ENCODE results near the gene CHSY1.

The CHSY1 gene

DNA sequence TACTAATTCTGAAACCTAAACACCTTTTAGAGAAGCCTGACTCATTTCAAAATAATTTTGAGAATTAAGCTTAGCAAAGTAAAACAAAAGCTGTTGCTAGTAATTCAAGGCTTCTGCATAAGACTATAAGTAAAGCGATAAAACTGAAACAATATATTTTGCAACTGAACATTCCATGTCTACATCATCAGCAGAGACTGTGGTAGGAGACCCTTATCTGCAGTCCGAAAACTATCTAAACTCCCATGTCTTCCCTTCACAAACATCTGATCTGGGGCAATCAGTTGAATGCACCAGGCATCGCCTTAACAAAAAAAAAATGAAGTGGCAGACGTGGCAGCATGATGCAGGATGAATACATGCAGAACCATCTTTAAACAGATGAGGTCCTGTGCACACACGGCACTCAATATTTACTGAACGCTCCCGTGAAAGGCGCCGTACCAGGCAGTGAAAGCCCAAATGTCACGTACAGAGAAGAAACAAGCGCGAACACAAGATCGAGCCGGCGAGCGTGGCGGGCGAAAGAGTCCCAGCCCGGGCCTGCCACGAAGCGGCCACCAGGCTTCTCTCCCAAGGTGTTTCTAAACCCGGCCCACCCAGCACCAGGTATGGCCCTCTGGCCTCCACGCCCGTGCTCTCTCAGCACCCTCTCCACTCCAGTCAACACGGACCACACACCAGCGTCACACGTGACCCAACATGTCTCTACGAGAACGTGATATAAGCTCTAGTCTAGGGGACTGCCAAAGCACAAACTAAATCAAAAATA is 63.0 kb downstream of the CHSY1 start:
- DNase-seq (ENCODE audit: low spot score), result no peak

DNA sequence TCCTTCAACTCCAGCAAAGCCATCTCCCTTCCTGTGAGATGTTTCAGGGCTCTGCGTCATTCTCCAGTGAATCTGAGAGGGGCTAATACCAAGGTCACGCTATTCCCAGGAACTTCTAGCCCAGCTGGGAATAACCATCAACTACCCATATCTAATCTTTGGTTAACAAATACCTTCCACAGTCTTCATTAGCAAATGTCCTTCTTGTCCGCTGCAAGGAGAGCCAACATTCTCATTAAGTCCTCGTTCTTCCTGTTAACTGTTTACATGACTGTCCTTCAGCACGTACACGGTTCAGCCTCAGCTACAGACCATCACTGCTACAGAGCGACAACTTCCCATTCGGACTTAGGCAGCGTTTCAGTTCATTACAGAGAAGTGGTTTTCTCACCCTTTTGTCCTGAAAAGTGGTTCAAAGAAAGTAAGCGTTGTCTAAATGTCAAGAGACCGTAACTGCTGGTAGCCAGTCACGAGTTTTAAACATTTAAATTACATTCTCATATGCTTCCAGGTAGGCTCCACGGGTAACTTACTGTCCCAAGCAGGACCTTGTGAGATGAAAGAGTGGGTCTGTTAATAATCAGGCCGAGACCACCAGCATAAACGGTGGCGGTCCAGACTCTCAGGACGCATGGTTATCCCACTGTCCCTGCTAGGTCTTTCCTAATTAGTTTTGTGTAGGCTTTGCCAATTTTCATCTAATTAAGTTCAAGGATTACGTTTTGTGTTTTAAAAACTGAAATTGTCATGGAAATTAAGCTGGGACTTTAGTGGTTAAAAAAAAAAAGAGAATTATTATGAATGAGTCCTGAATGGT is 63.8 kb downstream of the CHSY1 start:
- DNase-seq (ENCODE audit: low spot score), result no peak

DNA sequence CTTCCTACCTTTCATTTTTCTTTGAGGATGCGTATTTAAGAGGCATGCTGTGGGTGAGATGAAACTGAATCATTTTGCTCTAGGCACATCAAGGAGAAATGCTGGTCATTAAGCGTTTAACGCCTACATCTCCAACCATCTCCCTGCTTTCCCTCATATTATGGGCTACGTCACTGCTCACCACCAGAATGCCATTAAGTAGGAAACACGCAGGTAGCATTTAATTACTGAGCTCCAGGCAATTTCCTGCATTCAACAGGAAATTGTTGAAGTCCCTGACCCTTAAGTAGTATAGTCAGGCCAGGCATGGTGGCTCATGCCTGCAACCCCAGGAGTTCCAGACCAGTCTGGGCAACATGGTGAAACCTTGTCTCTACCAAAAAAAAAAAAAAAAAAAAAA is 66.1 kb downstream of the CHSY1 start:
- no peak for DNase-seq (ENCODE audit: low spot score)

DNA sequence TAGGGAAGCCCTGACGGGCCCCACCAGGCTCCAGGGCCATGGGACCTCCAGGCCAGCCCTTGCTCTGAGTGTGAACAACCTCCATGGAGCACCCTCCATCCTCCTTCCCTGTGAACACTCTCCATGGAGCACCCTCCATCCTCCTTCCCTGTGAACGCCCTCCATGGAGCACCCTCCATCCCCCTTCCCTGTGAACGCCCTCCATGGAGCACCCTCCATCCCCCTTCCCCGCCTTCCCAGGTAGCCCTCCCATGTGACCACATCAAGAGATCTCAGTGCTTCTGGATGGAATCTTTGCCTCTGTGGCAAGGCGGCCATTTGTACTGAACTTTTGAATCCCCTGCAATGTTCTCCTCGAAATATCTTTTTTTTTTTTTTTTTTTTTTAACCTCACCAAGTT is 66.5 kb downstream of the CHSY1 start:
- no peak for DNase-seq (ENCODE audit: low spot score)

DNA sequence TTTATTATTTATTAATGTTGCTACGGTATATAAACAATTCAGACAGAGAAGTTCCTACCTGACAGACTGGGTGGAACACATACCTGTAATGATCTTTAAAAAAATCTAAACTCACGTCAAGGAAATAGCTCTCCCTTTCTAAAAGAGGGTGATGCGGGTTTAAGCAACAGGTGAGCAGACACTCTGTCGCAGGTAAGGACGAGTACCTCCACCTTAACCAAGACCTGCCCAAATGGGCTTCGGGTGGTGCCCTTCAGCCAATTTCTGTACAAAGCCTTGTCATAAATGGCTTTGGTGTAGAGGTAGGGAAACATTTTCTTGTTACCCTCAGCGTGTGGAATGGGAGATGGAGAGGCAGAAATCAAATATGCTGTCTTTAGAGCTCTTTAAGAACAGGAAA is 67.0 kb downstream of the CHSY1 start:
- DNase-seq (ENCODE audit: low spot score), result no peak

DNA sequence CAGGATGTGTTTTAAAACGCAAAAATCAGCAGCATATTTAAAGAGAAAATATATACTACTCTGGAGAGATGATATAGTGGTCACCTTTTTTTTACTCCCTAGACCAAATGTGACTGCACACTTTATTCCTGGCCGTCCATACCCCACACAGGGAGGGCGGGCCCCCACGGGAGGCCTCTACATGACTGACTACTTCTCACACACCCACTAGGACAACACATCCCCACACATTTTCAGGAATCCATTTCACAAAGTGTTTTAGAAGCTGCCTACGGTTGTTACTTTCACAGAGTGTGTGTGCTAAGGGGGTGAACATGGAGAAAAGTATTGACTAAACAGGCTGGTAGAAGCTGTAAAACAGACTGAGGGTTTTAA is 67.9 kb downstream of the CHSY1 start:
- DNase-seq (ENCODE audit: low spot score), result no peak

DNA sequence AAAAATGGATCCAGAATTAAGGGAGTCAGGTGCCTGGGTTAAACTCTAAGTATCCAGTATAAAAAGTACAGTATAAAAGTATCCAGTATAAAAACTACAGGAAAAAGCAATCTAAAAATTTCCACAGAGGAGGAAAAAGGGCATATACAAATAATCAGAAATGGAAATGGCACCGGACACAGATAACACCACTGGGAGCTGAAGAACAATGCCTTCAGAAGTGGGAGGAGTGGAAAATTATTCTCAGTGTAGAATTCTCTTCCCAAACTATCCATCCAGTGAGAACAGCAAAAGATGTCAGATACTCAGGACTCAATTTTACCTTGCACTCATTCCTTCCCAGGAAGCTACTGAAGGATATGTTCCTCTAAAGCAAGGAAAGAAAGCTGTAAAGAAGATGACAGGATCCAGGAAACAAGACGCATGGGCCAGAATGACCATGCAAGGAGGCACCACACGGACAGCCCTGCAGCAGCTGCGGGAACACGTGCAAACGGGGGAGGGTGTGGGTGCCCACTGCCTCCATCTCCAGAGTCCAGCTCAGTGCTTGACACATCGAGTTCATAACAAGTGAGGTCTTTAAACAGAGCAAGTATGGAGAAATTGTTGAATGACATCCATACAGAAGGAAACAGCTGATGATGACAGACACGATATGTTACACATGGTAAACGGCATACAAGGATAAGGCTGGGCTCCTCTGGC is 68.5 kb downstream of the CHSY1 start:
- DNase-seq (ENCODE audit: low spot score), result no peak

DNA sequence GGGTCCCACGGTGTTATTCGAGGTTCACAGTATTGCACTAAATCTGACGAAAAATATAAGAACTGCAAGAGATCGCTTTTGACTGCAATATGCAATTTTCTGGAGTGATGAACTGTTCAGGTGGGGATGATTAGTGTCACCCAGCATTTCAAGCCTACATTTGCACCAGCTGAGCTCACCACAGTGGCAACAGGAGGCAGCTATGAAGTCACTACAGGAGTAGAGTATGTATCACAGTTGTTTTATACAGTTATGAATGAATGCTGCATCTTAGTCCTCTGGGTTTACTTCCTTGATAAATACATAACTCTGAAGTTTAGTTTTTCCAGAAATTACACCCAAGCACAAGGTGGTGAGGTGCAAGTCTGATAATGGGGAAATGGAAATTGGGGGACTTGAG is 69.6 kb downstream of the CHSY1 start:
- DNase-seq (ENCODE audit: low spot score), result no peak

DNA sequence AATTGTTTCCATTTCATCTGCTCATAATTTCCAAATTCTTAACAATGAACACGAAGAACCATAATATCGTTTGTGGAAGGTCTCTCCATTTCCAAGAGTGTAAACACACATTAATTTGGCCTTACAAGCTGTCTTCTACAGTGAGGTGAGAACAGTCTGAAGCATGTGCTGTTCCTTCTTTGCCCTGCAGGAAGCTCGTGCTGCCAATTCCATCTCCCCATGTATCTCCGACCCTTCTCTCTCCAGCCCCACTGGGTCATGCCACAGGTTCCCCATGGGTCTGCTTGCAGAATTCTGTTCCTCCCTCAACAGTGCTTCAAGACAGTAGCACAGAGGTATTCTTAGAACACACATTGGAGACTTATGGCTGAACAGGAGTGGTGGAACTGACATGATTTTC is 70.5 kb downstream of the CHSY1 start:
- DNase-seq (ENCODE audit: low spot score), result no peak

DNA sequence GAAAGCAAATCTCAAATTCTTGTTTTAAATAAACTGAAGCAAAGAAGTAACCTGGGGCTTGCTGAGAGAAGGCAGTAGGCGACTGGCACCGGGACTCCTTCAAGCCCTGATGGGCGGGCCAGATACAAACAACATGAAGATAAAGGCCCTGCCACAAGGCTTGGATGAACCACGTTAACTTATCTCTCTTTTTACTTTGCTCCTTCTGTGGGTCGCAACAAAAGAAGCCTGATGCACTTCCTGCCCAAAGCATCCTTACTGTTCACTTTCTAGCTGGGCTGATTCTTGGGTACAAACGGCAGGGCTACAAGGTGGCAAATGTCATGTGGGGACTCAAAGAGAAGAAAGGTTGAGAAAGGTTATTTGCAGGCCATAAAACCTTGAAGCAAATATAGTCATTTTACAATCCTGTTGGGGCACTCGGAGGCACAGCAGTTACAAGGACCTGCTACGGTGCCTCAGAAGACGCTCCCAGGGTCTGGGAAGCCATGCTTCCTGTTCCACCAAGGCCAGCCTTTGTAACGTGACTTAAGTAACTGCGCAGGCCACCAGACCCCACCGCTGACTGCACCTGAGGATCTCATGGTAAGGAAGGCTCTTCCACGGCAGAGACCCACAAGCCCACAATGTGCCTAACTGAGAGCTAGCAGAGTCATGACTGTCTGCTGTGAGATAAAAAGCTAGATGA is 71.1 kb downstream of the CHSY1 start:
- DNase-seq (ENCODE audit: low spot score), result no peak

DNA sequence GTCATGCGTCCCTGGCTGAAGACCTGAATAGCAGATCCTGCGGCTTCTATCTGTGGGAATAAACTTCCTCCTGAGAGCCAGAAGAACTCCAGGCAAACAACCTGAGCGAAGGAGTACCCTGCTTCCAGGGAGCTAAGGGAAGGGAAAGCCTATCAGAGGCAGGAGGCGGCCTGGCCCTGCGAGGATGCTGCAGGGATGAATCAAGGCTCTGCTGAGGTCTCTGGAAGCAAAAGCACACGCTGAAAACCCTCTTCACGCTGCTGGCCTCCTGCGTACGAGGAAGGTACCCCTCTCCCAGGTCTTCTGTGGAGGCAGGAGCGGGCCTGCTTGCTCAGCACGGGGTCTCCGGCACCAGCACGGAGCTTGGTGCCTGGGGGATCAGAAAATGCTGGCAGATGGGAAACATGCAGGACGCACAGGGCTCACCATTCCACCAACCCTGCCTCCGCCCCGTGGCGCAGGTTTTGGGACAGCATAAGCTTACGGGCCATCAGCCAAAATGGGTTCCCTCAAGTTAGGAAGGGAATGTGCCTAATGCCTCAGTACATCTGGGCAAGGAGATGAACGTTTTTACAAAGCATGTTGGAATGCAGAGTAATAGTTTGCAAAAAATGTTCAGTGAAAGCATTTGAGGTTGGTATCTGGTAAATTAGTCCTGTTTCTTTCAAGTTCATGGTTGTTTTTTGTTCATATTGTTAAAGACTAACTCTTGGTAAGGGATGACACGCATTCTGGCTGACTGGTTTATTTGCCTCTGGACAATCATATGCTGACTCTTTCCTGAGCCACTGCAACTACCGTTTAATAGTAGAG is 72.3 kb downstream of the CHSY1 start:
- no peak for DNase-seq (ENCODE audit: low spot score)

DNA sequence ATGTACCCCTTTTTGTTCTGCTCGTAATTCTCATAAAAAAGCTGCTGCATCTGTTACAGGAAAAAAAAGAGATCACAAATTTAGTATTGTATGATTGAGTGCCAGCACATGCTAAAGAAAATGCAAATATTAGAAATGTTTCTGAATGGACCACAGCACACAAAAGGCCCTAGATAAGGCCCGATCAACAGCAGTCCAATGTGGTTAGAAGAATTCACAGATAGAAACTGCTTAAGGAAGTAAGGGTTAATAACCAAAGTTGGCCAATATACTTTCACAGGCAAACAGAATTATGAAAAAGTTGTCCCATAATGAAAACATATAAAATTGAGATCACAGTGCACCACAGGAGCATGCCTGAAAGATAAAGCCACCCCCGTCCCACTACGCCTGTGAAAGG is 72.9 kb downstream of the CHSY1 start:
- no peak for DNase-seq (ENCODE audit: low spot score)

DNA sequence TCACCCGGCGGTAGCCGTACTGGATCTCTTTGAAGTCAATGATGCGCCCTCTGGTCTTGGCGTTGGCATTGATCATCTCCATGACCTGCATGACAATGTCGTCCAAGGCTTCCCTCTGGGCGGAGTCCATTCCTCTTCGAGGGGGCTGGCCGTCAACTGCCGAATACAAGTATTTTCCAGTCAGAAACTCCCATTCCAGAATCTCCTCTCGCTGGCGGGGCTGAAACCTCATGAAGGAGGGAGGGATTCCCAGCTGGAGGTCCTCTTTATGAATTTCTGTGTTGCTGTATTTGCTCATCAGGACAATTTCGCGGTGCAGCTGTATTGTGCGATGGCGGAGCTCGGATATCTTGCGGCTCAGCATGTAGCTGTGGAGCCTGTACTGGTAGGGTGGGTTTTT is 73.4 kb downstream of the CHSY1 start:
- DNase-seq (ENCODE audit: low spot score), result no peak

DNA sequence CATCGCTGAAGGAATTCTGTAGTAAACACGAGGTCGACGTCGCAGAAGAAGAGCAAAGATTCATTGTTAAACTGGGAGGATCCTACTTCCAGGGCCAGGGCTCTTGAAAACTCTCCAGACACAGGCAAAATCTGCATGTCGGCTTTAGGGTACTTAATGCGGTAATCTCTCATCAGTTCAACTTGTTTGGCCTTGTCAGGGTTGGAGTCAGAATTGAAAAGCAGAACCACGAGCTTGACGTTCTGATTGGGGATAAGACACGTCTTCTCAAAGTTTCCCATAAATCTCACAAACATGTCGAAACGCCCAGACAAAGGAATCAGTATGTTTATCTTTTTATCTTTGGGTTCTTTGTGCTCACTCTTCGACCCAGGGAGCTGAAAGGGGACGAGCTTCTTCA is 74.0 kb downstream of the CHSY1 start:
- no peak for DNase-seq (ENCODE audit: low spot score)

DNA sequence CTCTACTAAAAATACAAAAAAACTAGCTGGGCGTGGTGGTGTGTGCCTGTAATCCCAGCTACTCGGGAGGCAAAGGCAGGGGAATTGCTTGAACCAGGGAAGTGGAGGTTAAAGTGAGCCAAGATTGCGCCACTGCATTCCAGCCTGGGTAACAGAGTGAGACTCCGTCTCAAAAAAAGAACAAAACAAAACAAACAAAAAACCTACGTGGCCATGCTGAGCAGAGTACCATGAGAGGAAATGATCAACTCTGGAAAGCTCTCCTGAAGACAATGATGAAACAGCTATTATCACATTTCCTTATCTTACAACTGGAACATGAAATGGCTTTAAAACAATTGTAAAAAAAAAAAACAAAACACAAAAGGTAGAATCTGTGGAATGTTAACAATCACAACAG is 75.2 kb downstream of the CHSY1 start:
- DNase-seq (ENCODE audit: low spot score), result no peak

DNA sequence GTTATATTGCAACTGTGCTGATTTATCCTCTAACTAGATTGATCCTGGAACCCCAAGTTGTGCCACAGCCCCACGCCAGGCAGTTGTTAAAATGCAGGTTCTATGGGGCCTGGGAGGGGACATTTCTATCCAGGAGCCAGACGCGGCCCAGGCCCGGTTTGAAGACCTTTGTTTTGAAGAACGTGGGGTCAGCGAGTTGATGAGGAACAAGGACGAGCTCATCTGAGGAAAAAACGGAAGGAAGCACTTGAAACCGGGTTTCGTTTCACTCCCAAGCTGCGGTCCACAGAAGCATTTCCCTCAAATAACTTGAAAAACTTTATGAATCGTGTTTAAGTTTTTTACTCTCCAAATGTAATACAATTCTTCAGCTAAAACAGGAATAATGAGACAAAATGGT is 76.4 kb downstream of the CHSY1 start:
- no peak for DNase-seq (ENCODE audit: low spot score)

DNA sequence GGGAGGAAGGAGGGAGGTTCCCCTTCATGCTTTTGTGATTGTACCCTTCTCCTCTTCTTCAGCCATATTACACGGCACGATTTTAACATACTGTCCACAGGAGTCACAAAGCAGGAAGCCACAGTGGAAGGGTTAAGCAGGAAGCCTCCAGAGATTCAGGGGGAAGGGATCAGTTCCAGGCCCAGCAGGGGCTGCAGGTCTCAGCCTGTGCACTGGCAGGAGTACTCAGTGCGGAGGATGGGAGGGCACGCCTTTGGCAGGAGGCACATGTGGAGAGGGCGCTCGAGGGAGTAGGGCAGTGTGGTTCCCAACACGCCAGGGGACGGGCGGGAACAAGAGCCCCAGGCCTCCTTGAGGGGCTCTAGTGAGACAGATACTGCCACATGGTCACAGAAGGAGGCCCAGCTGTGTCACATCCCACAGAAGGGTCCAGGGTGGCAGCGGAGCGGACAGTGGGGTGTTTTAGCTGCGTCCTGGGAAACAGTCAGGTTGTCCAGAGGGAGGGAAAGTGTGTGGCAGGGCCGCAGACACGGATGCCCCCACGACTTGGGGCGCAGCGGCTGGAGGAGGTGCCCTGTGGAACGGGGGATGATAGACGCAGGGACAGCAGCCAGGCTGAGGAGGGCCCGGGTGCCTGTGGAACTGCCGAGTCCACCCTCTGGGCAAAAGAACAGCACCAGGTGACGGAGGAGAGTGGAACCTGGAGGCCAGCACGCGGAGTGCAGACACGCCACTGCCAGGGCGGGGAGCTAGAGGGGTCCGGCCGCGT is 77.5 kb downstream of the CHSY1 start:
- DNase-seq (ENCODE audit: low spot score), result no peak

DNA sequence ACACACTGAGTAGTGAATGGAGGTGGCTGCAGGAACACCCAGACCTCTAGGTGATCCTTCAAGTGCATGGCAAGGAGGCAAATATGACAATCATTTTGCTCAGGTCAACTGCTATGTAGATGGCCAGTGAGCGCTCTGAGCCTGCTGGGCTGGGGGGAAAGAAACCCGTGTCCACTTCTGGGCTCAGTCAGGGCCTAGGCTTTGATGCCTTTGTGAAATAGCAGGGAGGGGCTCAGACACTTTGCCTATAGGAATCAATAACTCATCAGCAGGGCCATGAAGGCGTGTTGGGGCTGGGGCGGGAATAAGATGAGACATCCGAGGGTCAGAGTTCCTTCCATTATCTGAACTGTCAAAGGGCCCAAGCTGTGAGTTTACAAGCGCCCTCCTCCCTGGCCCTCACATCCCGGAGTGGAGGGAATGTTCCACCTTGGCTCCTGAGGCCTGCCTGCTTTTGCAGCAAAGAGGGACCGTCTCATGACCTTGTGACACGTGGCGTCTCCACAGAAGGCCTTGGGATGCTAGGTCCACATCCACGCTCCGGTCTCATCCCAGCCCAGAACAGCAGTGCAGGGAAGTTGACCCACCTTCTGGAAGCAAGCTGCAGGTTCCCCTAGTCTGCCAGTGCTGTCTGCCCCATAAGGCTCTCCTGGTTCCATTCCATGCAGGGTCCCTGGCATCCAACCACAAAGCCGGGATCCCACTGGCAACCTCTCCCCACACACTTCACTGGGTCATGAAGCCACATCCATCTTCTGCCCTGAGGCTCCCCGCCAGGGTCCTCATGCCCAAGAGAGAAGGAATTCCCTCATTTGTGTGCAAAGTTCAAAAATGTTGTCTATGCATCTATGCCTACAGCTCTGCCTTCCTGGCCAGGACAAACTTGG is 78.4 kb downstream of the CHSY1 start:
- no peak for DNase-seq (ENCODE audit: low spot score)

DNA sequence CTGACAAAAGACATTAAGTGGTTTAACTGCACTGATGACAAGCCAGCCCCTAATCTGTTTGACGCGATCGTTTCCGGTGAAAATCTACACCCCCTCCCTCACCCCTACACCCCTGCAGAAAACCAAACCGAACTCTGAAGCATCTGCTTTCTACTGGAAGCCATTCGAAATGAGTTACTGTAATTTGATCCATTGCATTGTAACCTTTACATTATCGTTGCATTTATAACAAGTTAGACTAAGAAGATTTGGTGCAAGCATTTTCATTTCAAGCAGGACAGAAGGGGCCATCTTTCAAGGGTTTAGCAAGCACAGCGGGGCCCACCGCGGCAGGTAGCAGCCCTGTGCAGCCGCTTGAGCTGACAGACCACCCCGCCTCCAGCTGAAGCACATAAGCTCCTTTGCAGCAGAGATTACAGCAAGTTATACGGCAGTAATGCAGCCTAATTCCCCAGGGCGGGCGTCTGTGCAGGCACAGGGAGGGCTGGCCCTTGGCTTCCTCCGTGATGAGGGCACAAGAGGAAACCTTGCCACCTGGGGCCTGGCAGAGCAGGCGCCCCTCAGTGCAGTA is 79.3 kb downstream of the CHSY1 start:
- DNase-seq (ENCODE audit: low spot score), result no peak
